CD8-positive, alpha-beta memory T cell (primary cell): ENCODE results near the gene JADE2. TPM values are rescaled to one million over a fixed set of nuclear protein-coding genes. Genes with fewer than 3 reads are reported as not detected.

Experiments used
- CTCF ChIA-PET: fragments of 350-600 bp; sonication (Branson Sonifier 250); formaldehyde crosslinking; loops from one replicate; lab custom pipeline; 2021; ENCODE audit warnings: antibody characterized with exemption; lab: Charles Lee
- POLR2A ChIA-PET: fragments of 350-600 bp; sonication (Branson Sonifier 250); formaldehyde crosslinking; loops from one replicate; lab custom pipeline; 2021; ENCODE audit warnings: antibody characterized with exemption; lab: Charles Lee
- DNase-seq, 5 donors: peaks; one replicate each; pipeline versions ENCODE4 v3.0.0 to v3.0.0-alpha.2; 2020 to 2022; ENCODE audit warnings: mixed read lengths in 1 of 5
- H3K27ac ChIP-seq: one replicate; pipeline ENCODE4 v1.7.0; 2013; ENCODE audit warnings: low read depth, mild to moderate bottlenecking, low read length, moderate library complexity
- H3K27me3 ChIP-seq: 2 replicates; pipeline ENCODE4 v1.7.0; 2013; ENCODE audit warnings: low read length, mild to moderate bottlenecking; ENCODE audit not compliant: insufficient read depth, poor library complexity, severe bottlenecking
- H3K36me3 ChIP-seq: 2 replicates; pipeline ENCODE4 v1.7.0; 2013; ENCODE audit warnings: mild to moderate bottlenecking, low read length, moderate library complexity; ENCODE audit not compliant: insufficient read depth
- H3K4me1 ChIP-seq: 2 replicates; pipeline ENCODE4 v1.7.0; 2013; ENCODE audit warnings: mild to moderate bottlenecking, low read length, moderate library complexity; ENCODE audit not compliant: insufficient read depth
- H3K4me3 ChIP-seq: 2 replicates; pipeline ENCODE4 v1.7.0; 2013; ENCODE audit warnings: mild to moderate bottlenecking, low read length
- H3K9me3 ChIP-seq: 2 replicates; pipeline ENCODE4 v1.7.0; 2013; ENCODE audit warnings: mild to moderate bottlenecking, low read length
- H3K27ac Mint-ChIP-seq, 8 donors: one replicate each; pipeline ENCODE4 v1.8.0; 2020 to 2021; ENCODE audit warnings: mixed read lengths in 8 of 8, mild to moderate bottlenecking in 6 of 8, inconsistent platforms in 3 of 8, moderate library complexity in 3 of 8
- H3K27me3 Mint-ChIP-seq, 2 donors: one replicate each; pipeline ENCODE4 v1.8.0; 2020 to 2021; ENCODE audit warnings: mixed read lengths in 2 of 2, mild to moderate bottlenecking in 1 of 2, moderate library complexity in 1 of 2
- H3K36me3 Mint-ChIP-seq, 3 donors: one replicate each; pipeline ENCODE4 v1.8.0; 2020 to 2021; ENCODE audit warnings: mixed read lengths in 3 of 3, inconsistent platforms in 1 of 3, mild to moderate bottlenecking in 1 of 3
- H3K4me1 Mint-ChIP-seq, 3 donors: one replicate each; pipeline ENCODE4 v1.8.0; 2020 to 2021; ENCODE audit warnings: mixed read lengths in 3 of 3, inconsistent platforms in 1 of 3, mild to moderate bottlenecking in 1 of 3
- H3K4me3 Mint-ChIP-seq, 7 donors: one replicate each; pipeline ENCODE4 v1.8.0; 2020 to 2021; ENCODE audit warnings: mixed read lengths in 7 of 7, mild to moderate bottlenecking in 6 of 7, moderate library complexity in 4 of 7, inconsistent platforms in 2 of 7
- H3K9me3 Mint-ChIP-seq, 5 donors: one replicate each; pipeline ENCODE4 v1.8.0; 2020 to 2022; ENCODE audit warnings: mixed read lengths in 5 of 5, mild to moderate bottlenecking in 3 of 5, moderate library complexity in 2 of 5, inconsistent platforms in 1 of 5
- polyA plus RNA-seq: library from polyadenylated mRNA; unstranded; fragments of 300-500 nt; fragmentation: Illumina TruSeq; gene quantifications from one replicate; pipeline ENCODE4 v1.2.3, GENCODE V29; 2021
- total RNA-seq, 2 experiments: library from RNA; stranded (reverse); gene quantifications; one replicate each; pipeline ENCODE4 v1.2.3, GENCODE V29; 2021

JADE2 gene
- total and polyA plus RNA-seq, 3 experiments from 2014 or later, result 47.1 to 107 (median 105) TPM

DNA sequence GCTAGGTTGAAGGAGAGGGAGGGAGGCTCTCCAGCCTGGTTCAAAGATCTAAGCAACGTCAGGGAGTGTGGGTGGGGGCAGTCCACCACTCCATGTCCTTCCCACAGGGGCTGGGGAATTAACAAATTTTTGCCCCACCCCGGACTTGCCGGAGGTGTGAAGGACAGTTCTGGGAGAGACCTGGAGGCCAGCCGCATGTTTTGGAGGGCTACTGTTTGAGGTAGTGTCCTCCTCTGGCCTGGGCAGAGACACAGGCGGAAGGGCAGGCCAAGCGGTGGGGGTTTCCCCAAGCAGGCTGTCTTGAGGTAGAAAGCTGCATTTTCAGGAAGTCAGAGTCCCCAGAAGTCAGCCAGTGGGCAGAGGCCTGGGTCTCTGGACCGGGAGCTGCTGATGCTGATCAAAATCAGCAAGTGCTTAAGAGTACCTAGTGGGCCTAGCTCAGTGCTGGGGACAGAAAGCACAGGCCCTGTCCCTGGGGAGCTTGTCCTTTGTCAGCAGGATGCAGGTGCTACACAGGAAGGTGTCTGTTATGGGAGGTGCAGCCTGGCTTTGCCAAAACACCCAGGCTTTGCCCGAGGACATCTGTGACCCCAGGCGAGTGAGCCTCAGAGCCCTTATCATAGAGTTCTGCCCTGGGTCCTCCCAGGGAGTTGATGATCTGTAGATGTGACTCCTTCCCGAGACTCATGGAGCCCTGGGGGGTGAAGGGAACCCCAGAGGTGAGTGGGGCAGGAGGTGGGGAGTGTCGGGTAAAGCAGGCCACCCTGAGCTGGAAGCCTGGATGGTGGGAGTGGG is 18.5 kb downstream of the JADE2 start:
- H3K36me3 ChIP-seq, result peaks cover 43% of the 10 kb centered on the region
- ChIA-PET POLR2A (interaction anchor here (1.0 kb wide), 1 partner anchor 18 kb away, joined by 3 read pairs; no protein-coding TSS in a partner anchor), CTCF (interaction anchor here (1.0 to 1.2 kb wide), 2 partner anchors 9 to 16 kb away, joined by 3 to 7 read pairs; no protein-coding TSS in a partner anchor)
- H3K27ac ChIP-seq, result no peak overlapping the region
- peak in 3 of 5 donors; percentile 27 to 37 (median 28) for DNase-seq
- H3K4me3 Mint-ChIP-seq, result peak overlapping the region in 5 of 7 donors; percentile 22 to 63 (median 59)
- no peak overlapping the region for H3K4me3 ChIP-seq
- H3K4me1 Mint-ChIP-seq, result peaks cover 40 to 69% (median 40%) of the 10 kb centered on the region in 3 donors
- no peaks in the 10 kb centered on the region for H3K9me3 ChIP-seq
- no peaks in the 10 kb centered on the region for H3K27me3 Mint-ChIP-seq
- no peaks in the 10 kb centered on the region for H3K27me3 ChIP-seq
- H3K27ac Mint-ChIP-seq, result peak overlapping the region; percentile 70 to 97 (median 88)
- no peaks in the 10 kb centered on the region for H3K9me3 Mint-ChIP-seq
- peaks cover 43% of the 10 kb centered on the region for H3K4me1 ChIP-seq
- peaks cover 0 to 85% (median 2%) of the 10 kb centered on the region in 3 donors for H3K36me3 Mint-ChIP-seq

DNA sequence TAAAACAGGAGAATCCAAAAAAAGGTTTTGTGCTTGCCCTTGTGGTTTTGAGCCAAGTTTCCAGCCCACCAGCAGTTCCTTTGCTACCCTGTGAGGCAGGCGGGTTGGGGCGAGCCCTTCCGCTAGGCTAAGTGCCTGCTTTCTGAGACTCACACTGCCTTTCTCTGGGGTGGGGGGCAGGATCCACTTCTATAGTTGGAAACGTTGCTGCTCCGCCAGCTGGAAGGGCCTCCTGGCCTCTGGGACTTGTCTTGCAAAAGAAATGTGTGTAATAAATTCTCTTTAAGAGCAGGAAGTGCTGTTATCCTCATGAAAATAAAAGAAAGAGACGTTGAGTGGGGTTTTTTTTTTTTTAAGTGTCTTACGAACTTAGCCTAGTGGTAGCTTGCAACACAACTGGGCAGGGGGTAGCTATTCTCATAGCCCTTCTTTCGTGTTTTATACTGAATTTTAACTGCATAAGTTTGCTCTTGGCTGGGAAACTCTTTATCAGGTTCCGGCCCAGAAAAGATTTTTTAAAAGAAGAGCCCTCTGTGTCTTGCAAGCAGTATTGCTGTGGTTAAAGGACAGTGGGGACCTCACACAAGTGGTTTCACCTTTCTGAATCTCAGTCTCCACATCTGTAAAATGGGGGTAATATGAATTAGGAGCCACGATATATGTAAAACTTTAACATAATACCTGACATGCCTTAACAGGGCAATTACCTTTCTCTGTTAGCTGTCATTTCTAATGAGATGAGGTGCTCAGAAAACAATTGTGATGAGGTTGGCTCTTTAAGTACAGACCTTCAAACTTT is 19.8 kb downstream of the JADE2 start:
- H3K4me1 ChIP-seq, result peaks cover 51% of the 10 kb centered on the region
- H3K36me3 ChIP-seq, result peaks cover 35% of the 10 kb centered on the region
- ChIA-PET POLR2A (interaction anchor here (1.0 kb wide), 2 partner anchors 19 to 20 kb away, joined by 3 read pairs; no protein-coding TSS in a partner anchor), CTCF (interaction anchor here (1.0 kb wide), 2 partner anchors 17 to 42 kb away, joined by 3 to 4 read pairs; no protein-coding TSS in a partner anchor)
- no peaks in the 10 kb centered on the region for H3K27me3 Mint-ChIP-seq
- DNase-seq, result peak in 2 of 5 donors; percentile 26 to 43
- peaks cover 0 to 83% (median 2%) of the 10 kb centered on the region in 3 donors for H3K36me3 Mint-ChIP-seq
- peaks cover 45 to 77% (median 50%) of the 10 kb centered on the region in 3 donors for H3K4me1 Mint-ChIP-seq
- H3K4me3 ChIP-seq, result no peak overlapping the region
- no peaks in the 10 kb centered on the region for H3K9me3 Mint-ChIP-seq
- peak overlapping the region; percentile 70 to 94 (median 88) for H3K27ac Mint-ChIP-seq
- H3K9me3 ChIP-seq, result no peaks in the 10 kb centered on the region
- no peaks in the 10 kb centered on the region for H3K27me3 ChIP-seq
- H3K27ac ChIP-seq, result no peak overlapping the region
- H3K4me3 Mint-ChIP-seq, result peak overlapping the region in 5 of 7 donors; percentile 37 to 67 (median 44)

GRCh38 chr5:134547066-134547465 is 21.6 kb downstream of the JADE2 start:
- Mint-ChIP-seq H3K27ac (peak overlapping the region in 7 of 8 donors; percentile 17 to 79 (median 61)), H3K4me1 (peaks cover 57 to 76% (median 63%) of the 10 kb centered on the region in 3 donors), H3K9me3 (no peaks in the 10 kb centered on the region), H3K36me3 (peaks cover 0 to 79% (median 2%) of the 10 kb centered on the region in 3 donors), H3K27me3 (peaks cover 0 to 1% of the 10 kb centered on the region in 2 donors), H3K4me3 (no peak overlapping the region)
- peaks cover 51% of the 10 kb centered on the region for H3K4me1 ChIP-seq
- POLR2A ChIA-PET, result no interaction called here
- H3K4me3 ChIP-seq, result no peak overlapping the region
- no peak overlapping the region for H3K27ac ChIP-seq
- no peaks in the 10 kb centered on the region for H3K9me3 ChIP-seq
- CTCF ChIA-PET, result interaction anchor here (0.9 to 1.8 kb wide), 2 partner anchors 19 to 31 kb away, joined by 3 to 5 read pairs; no protein-coding TSS in a partner anchor
- no peaks in the 10 kb centered on the region for H3K27me3 ChIP-seq
- H3K36me3 ChIP-seq, result peaks cover 40% of the 10 kb centered on the region
- DNase-seq, result no peak

GRCh38 chr5:134547579-134547978 is 22.1 kb downstream of the JADE2 start:
- POLR2A ChIA-PET, result no interaction called here
- peaks cover 45% of the 10 kb centered on the region for H3K36me3 ChIP-seq
- CTCF ChIA-PET, result interaction anchor here (1.8 kb wide), 1 partner anchor 20 kb away, joined by 5 read pairs; no protein-coding TSS in a partner anchor
- Mint-ChIP-seq H3K4me3 (no peak overlapping the region), H3K27ac (peak overlapping the region in 5 of 8 donors; percentile 11 to 83 (median 70)), H3K9me3 (no peaks in the 10 kb centered on the region), H3K27me3 (peaks cover 0 to 1% of the 10 kb centered on the region in 2 donors), H3K4me1 (peaks cover 58 to 78% (median 63%) of the 10 kb centered on the region in 3 donors), H3K36me3 (peaks cover 0 to 83% (median 1%) of the 10 kb centered on the region in 3 donors)
- H3K4me1 ChIP-seq, result peaks cover 51% of the 10 kb centered on the region
- H3K27ac ChIP-seq, result no peak overlapping the region
- DNase-seq, result no peak
- H3K9me3 ChIP-seq, result no peaks in the 10 kb centered on the region
- no peaks in the 10 kb centered on the region for H3K27me3 ChIP-seq
- H3K4me3 ChIP-seq, result no peak overlapping the region

DNA sequence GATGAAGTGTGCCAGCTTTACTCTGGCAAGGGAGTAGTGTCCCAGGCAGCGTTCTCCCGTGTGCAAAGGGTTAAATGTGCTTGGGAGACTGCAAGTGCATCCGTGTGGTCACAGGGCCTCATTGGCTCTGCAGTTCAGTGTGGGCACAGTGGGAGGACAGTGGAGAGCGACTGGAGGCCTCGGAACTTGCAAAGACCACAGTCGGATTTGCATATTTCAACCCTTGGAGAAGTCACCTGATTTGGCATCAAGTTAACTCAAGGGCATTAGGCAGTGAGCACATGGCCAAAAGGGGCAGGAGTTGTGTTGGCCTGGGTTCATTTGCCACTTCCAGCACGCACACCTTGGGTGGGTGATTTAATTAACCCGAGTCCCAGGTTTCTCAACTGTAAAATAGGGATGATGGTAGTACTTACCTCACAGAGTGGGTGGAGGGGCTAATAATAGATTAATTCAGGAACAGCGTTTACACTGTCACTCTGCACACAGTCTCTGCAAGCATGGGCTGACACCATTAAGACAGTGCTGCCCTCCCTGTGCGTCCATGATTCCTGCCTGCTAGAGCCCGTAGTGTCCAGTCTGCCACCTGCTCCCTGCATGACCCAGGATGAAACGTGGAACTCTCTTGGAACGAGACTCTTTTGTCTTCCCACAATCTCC is 22.7 kb downstream of the JADE2 start:
- Histone ChIP-seq H3K27ac (no peak overlapping the region), H3K36me3 (peaks cover 48% of the 10 kb centered on the region), H3K4me3 (no peak overlapping the region), H3K27me3 (no peaks in the 10 kb centered on the region), H3K9me3 (no peaks in the 10 kb centered on the region), H3K4me1 (peaks cover 51% of the 10 kb centered on the region)
- ChIA-PET CTCF (interaction anchor here (1.8 kb wide), 1 partner anchor 20 kb away, joined by 5 read pairs; no protein-coding TSS in a partner anchor), POLR2A (no interaction called here)
- Mint-ChIP-seq H3K27ac (peak overlapping the region in 6 of 8 donors; percentile 19 to 83 (median 68)), H3K4me1 (peaks cover 58 to 80% (median 63%) of the 10 kb centered on the region in 3 donors), H3K9me3 (no peaks in the 10 kb centered on the region), H3K36me3 (peaks cover 0 to 87% (median 1%) of the 10 kb centered on the region in 3 donors), H3K27me3 (peaks cover 0 to 1% of the 10 kb centered on the region in 2 donors), H3K4me3 (peak overlapping the region in 1 of 7 donors; percentile 6)
- no peak for DNase-seq

DNA sequence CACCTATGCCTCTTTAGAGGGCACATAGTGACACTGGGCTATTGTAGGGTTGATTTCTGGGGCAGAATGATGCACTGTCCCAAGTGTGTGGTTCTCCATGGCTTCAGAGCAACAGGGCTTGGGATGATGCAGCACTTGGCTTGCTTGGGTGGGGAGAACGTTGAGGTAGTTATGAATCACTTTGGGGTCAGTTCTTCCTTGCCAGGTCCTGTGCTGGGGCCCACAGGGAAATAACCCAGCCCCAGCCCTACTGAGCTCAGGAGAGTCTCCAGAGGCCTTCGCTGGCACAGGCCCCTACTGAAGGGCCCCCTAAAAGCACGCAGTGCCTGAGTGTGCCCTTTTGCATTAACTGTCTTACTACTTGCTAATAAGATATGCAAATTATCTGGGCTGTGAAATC is 24.2 kb downstream of the JADE2 start:
- Mint-ChIP-seq H3K27ac (peak overlapping the region in 6 of 8 donors; percentile 51 to 83 (median 77)), H3K4me1 (peaks cover 55 to 81% (median 62%) of the 10 kb centered on the region in 3 donors), H3K36me3 (peaks cover 0 to 89% (median 1%) of the 10 kb centered on the region in 3 donors), H3K9me3 (no peaks in the 10 kb centered on the region), H3K27me3 (peaks cover 0 to 1% of the 10 kb centered on the region in 2 donors), H3K4me3 (no peak overlapping the region)
- Histone ChIP-seq H3K9me3 (no peaks in the 10 kb centered on the region), H3K36me3 (peaks cover 54% of the 10 kb centered on the region), H3K27me3 (no peaks in the 10 kb centered on the region), H3K4me3 (no peak overlapping the region), H3K27ac (no peak overlapping the region), H3K4me1 (peaks cover 49% of the 10 kb centered on the region)
- ChIA-PET POLR2A (no interaction called here), CTCF (interaction anchor here (1.5 kb wide), 1 partner anchor 138 kb away, joined by 3 read pairs; the partner anchor contains the start of gene CDKN2AIPNL)
- no peak for DNase-seq
